Upper lobe of left lung (tissue), 6 donors: ENCODE results near the gene MYO5B. TPM values are rescaled to one million over a fixed set of nuclear protein-coding genes. Genes with fewer than 3 reads are reported as not detected.

Experiments used
- ATAC-seq, 2 donors: fragments of 200-7000 bp; cut with Tn5 transposase; one replicate each; pipeline ENCODE4 v1.9.1; 2022; ENCODE audit warnings: mild to moderate bottlenecking in 2 of 2, moderate library complexity in 2 of 2; ENCODE audit not compliant: low FRiP score in 2 of 2
- DNase-seq, 2 donors: peaks; one replicate each; pipeline ENCODE4 v3.0.0-alpha.2; 2019 to 2020
- H3K27ac ChIP-seq, 4 donors: fragments of 200-600 bp; sonication (generic); one replicate each; pipeline ENCODE4 v1.5.1; 2016 to 2019
- H3K27me3 ChIP-seq, 4 donors: fragments of 200-600 bp; sonication (generic); one replicate each; pipeline ENCODE4 v1.5.1; 2017 to 2019
- H3K36me3 ChIP-seq, 4 donors: fragments of 200-600 bp; sonication (generic); one replicate each; pipeline ENCODE4 v1.5.1; 2016 to 2019
- H3K4me1 ChIP-seq, 4 donors: fragments of 200-600 bp; sonication (generic); one replicate each; pipeline ENCODE4 v1.5.1; 2018 to 2019
- H3K4me3 ChIP-seq, 4 donors: fragments of 200-600 bp; sonication (generic); one replicate each; pipeline ENCODE4 v1.5.1; 2017 to 2019; ENCODE audit warnings: mild to moderate bottlenecking in 2 of 4, moderate library complexity in 1 of 4
- H3K9me3 ChIP-seq, 4 donors: fragments of 200-600 bp; sonication (generic); one replicate each; pipeline ENCODE4 v1.5.1; 2018 to 2019
- EP300 ChIP-seq, 4 donors: sonication (generic); formaldehyde crosslinking; IDR thresholded peaks; one replicate each; pipeline ENCODE4 v1.5.1; 2017; ENCODE audit warnings: antibody characterized with exemption in 4 of 4, control low read depth in 2 of 4
- POLR2A ChIP-seq, 4 donors: fragments of 450-650 bp; IDR thresholded peaks; one replicate each; pipeline ENCODE4 v1.5.1; 2016 to 2017; ENCODE audit warnings: antibody characterized with exemption in 4 of 4, mild to moderate bottlenecking in 2 of 4
- POLR2AphosphoS5 ChIP-seq, 2 donors: sonication (generic); formaldehyde crosslinking; IDR thresholded peaks; one replicate each; pipeline ENCODE4 v1.5.1; 2017; ENCODE audit warnings: antibody characterized with exemption in 2 of 2
- WGBS, 2 donors: methylation state at CpG; one replicate each; pipeline ENCODE4 v1.1.5; 2017 to 2018; 5-methylcytosine and 5-hydroxymethylcytosine counted together
- total RNA-seq, 6 donors: library from RNA; depleted of rRNA in 4 of 6; stranded (reverse); fragments of >200 nt in 4 of 6; gene quantifications; one replicate each; pipeline versions ENCODE4 v1.1.0 to v1.2.1, GENCODE V29; 2016 to 2021
- TF ChIP-seq, protein P1 (sequence below), 6 experiments: fragments of 450-650 bp in 4 of 6; fragments of 200-600 bp in 2 of 6; sonication (generic) in 2 of 6; IDR thresholded peaks; one replicate each; pipeline ENCODE4 v1.5.1; 2016 to 2019; ENCODE audit warnings: antibody characterized with exemption in 6 of 6
- donor health status: DM: no; HTN: no; CAD: no; lungs with moderate emphysema.
- donor health status: DM: no; HTN: yes; CAD: no; lungs with severe emphysema.

Gene MYO5B
- total RNA-seq, 6 donors from 2014 or later, result 25.4 to 95.2 (median 49.6) TPM

DNA sequence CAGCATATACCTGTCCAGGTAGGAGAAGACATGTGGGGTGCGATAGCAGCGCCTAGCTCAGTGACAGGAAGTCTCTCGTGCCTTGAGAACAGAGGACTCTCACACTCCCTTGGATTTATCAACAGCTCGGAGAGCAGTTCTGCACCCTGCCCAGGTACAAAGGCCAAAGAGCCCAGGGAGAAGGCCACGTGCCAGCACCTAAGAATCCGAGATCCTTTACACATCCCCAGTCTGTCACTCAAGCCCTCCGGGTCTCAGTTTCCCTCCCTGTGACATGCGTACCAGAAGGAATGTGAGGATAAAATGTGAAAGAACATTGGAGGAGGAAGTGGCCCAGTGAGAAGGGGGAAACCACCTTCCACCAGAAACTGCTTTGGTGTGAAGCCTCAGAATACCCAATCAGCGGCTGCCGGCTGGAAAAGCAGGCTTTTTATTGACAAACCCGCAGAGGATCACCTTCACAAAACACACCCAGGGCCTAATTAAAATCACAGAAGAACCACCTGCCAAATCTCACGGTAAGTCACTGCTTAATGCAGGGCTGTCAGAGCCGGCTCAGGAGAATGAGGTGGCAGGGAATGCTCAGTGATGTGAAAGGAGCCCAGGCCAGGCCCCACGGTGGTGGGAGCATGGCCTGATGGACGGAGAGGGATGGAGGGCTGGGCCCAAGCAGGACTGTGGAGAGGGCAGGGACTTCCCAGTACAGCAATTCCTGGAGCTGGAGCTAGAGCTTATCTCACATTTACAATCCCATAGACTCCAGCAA lies 66.3 kb downstream of the MYO5B start:
- DNase-seq, result peak in 1 of 2 donors; percentile 12
- WGBS, 2 donors, result 55 to 65% methylated on average over 14 to 15 of the region's 15 CpGs
- H3K36me3 ChIP-seq, result no peaks in the 10 kb centered on the region
- H3K4me3 ChIP-seq, result no peak overlapping the region
- H3K27me3 ChIP-seq, result no peaks in the 10 kb centered on the region
- no peak for TF ChIP-seq EP300 (IDR thresholded peaks at IDR 0.05)
- TF ChIP-seq POLR2AphosphoS5 (IDR thresholded peaks at IDR 0.05), result no peak
- TF ChIP-seq, protein P1, sequence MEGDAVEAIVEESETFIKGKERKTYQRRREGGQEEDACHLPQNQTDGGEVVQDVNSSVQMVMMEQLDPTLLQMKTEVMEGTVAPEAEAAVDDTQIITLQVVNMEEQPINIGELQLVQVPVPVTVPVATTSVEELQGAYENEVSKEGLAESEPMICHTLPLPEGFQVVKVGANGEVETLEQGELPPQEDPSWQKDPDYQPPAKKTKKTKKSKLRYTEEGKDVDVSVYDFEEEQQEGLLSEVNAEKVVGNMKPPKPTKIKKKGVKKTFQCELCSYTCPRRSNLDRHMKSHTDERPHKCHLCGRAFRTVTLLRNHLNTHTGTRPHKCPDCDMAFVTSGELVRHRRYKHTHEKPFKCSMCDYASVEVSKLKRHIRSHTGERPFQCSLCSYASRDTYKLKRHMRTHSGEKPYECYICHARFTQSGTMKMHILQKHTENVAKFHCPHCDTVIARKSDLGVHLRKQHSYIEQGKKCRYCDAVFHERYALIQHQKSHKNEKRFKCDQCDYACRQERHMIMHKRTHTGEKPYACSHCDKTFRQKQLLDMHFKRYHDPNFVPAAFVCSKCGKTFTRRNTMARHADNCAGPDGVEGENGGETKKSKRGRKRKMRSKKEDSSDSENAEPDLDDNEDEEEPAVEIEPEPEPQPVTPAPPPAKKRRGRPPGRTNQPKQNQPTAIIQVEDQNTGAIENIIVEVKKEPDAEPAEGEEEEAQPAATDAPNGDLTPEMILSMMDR (IDR thresholded peaks at IDR 0.05), result no peak
- no peak for TF ChIP-seq POLR2A (IDR thresholded peaks at IDR 0.05)
- H3K27ac ChIP-seq, result no peak overlapping the region
- peak in 1 of 2 donors; percentile 38 for ATAC-seq
- H3K4me1 ChIP-seq, result no peaks in the 10 kb centered on the region
- no peaks in the 10 kb centered on the region for H3K9me3 ChIP-seq

DNA sequence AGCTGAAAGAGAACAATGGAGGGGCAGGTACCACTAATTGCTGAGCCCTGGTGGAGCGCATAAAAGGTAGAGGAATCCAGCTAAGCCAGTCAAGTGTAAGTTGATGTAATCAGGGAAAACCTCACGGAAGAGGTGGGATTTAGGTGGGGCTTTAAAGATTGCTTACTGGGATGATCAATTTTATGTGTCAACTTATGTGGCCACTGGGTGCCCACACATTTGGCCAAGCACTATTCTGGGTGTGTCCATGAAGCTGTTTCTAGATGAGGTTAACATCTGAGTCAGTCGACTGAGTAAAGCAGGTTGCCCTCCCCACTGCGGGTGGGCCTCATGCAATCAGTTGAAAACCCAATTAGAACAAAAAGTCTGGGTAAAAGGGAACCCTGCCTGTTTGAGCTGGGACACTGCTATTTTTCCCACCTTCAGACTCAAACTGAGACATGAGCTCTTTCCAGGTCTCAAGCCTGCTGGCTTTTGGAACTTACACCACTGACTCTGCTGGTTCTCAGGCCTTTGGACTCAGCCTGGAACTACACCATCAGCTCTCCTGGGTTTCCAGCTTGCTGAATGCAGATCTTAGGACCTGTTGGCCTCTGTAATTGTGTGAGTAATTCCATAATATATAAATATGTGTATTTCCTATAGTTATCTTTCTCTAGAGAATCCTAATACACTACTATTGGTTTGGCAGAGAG lies 67.3 kb downstream of the MYO5B start:
- WGBS, 2 donors, result 80 to 90% methylated on average over 3 to 4 of the region's 4 CpGs
- Histone ChIP-seq H3K4me3 (no peak overlapping the region), H3K27me3 (no peaks in the 10 kb centered on the region), H3K36me3 (no peaks in the 10 kb centered on the region), H3K9me3 (no peaks in the 10 kb centered on the region), H3K27ac (no peak overlapping the region), H3K4me1 (no peaks in the 10 kb centered on the region)
- TF ChIP-seq EP300 (IDR thresholded peaks at IDR 0.05) (no peak), POLR2A (IDR thresholded peaks at IDR 0.05) (no peak), POLR2AphosphoS5 (IDR thresholded peaks at IDR 0.05) (no peak)
- TF ChIP-seq, protein P1 (IDR thresholded peaks at IDR 0.05), result no peak
- DNase-seq, result no peak
- no peak for ATAC-seq

DNA sequence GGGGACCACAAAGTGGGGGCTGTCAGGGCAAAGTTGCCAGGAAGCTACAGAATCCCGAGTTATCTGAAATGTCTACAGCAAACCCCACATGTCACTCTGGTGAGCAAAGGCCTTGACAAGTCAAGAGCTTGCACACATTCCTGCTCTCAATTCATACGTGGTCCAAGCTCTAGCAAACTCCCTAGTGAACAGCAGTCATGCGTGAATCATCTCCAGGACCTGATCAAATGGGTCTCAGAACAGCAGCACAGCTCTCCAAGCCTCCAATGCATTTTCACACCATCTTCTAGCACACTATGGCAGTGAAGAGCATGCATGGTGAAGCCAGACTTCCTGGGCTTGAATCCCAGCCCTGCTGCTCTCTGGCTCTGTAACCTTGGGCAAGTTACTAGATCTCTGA lies 68.5 kb downstream of the MYO5B start:
- Histone ChIP-seq H3K4me1 (no peaks in the 10 kb centered on the region), H3K36me3 (no peaks in the 10 kb centered on the region), H3K27ac (no peak overlapping the region), H3K4me3 (no peak overlapping the region), H3K9me3 (no peaks in the 10 kb centered on the region), H3K27me3 (no peaks in the 10 kb centered on the region)
- ATAC-seq (no peak), DNase-seq (no peak)
- WGBS, 2 donors, result 59 to 66% methylated on average over 2 to 3 of the region's 3 CpGs
- TF ChIP-seq POLR2AphosphoS5 (IDR thresholded peaks at IDR 0.05), result no peak
- TF ChIP-seq, protein P1 (IDR thresholded peaks at IDR 0.05), result no peak
- TF ChIP-seq POLR2A (IDR thresholded peaks at IDR 0.05), result no peak
- TF ChIP-seq EP300 (IDR thresholded peaks at IDR 0.05), result no peak

DNA sequence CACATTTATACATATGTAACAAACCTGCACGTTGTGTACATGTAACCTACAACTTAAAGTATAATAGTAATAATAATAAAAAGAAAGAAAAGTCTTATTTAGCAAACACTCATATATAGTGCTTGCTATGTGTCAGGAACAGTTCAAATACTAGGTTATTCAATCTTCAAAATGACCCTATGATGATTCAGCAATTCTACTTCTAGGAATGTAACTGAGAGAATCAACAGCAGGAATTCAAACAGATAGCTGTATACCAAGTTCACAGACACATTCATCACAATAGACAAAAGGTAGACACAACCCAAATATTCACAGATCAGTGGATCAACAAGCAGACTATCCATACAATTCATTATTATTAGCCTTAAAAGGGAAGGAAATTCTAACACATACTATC lies 69.5 kb downstream of the MYO5B start:
- 74 to 89% methylated on average over 1 of the region's 1 CpG for WGBS, 2 donors
- DNase-seq (no peak), ATAC-seq (no peak)
- H3K27me3 ChIP-seq, result no peaks in the 10 kb centered on the region
- no peak overlapping the region for H3K27ac ChIP-seq
- no peak for TF ChIP-seq EP300 (IDR thresholded peaks at IDR 0.05)
- TF ChIP-seq POLR2A (IDR thresholded peaks at IDR 0.05), result no peak
- no peak for TF ChIP-seq POLR2AphosphoS5 (IDR thresholded peaks at IDR 0.05)
- TF ChIP-seq, protein P1 (IDR thresholded peaks at IDR 0.05), result no peak
- no peaks in the 10 kb centered on the region for H3K4me1 ChIP-seq
- no peak overlapping the region for H3K4me3 ChIP-seq
- H3K36me3 ChIP-seq, result no peaks in the 10 kb centered on the region
- H3K9me3 ChIP-seq, result no peaks in the 10 kb centered on the region
